ENCODE results near the gene ADRB2. TPM values are rescaled to one million over a fixed set of nuclear protein-coding genes. Genes with fewer than 3 reads are reported as not detected.

Gene ADRB2
- polyA plus RNA-seq, 3 donors: 0.21 to 0.40 (median 0.30) TPM

- no peak for DNase-seq
These were observed 3.3 kb downstream of the ADRB2 start for GRCh38 chr5:148829734-148830133.

GRCh38 chr5:148830211-148830610, 3.8 kb downstream of the ADRB2 start:
- DNase-seq: no peak

- no peak for DNase-seq
These were observed 5.5 kb downstream of the ADRB2 start for GRCh38 chr5:148831590-148832565.

GRCh38 chr5:148833122-148833521, 6.7 kb downstream of the ADRB2 start:
- no peak for DNase-seq

- DNase-seq: no peak
These were observed 7.5 kb downstream of the ADRB2 start for GRCh38 chr5:148833925-148834324.

- DNase-seq: no peak
These were observed 8.3 kb downstream of the ADRB2 start for GRCh38 chr5:148834689-148835088.

- no peak for DNase-seq
These were observed 10.2 kb downstream of the ADRB2 start for GRCh38 chr5:148836272-148837250.

GRCh38 chr5:148837383-148837782, 11.0 kb downstream of the ADRB2 start:
- DNase-seq: no peak

- DNase-seq: no peak
These were observed 11.9 kb downstream of the ADRB2 start for GRCh38 chr5:148838357-148838756.

- DNase-seq: no peak
These were observed 13.5 kb downstream of the ADRB2 start for GRCh38 chr5:148839960-148840359.

- no peak for DNase-seq
These were observed 14.1 kb downstream of the ADRB2 start for GRCh38 chr5:148840531-148840930.

GRCh38 chr5:148841519-148841918, 15.1 kb downstream of the ADRB2 start:
- no peak for DNase-seq

- DNase-seq: no peak
These were observed 15.8 kb downstream of the ADRB2 start for GRCh38 chr5:148842161-148842560.

GRCh38 chr5:148843510-148844318, 17.3 kb downstream of the ADRB2 start:
- DNase-seq: no peak

GRCh38 chr5:148844433-148845280, 18.2 kb downstream of the ADRB2 start:
- DNase-seq: no peak

- no peak for DNase-seq
These were observed 20.5 kb downstream of the ADRB2 start for GRCh38 chr5:148846930-148847329.

GRCh38 chr5:148847456-148847855, 21.0 kb downstream of the ADRB2 start:
- DNase-seq: no peak

- DNase-seq: no peak
These were observed 22.1 kb downstream of the ADRB2 start for GRCh38 chr5:148848393-148849031.

- no peak for DNase-seq
These were observed 23.1 kb downstream of the ADRB2 start for GRCh38 chr5:148849461-148849860.

GRCh38 chr5:148850836-148851235, 24.4 kb downstream of the ADRB2 start:
- no peak for DNase-seq
